Lung (tissue), 12 donors: ENCODE results near the gene WRNIP1. TPM values are rescaled to one million over a fixed set of nuclear protein-coding genes. Genes with fewer than 3 reads are reported as not detected.

ENCODE experiments used
- ATAC-seq: fragments of 200-7000 bp; cut with Tn5 transposase; one replicate; pipeline ENCODE4 v1.9.1; 2020; ENCODE audit warnings: moderate number of reproducible peaks; ENCODE audit not compliant: insufficient read depth, low FRiP score
- DNase-seq, 3 donors: peaks; one replicate each; pipeline ENCODE4 v3.0.0-alpha.2; 2013 to 2017
- H3K27ac ChIP-seq, 2 donors: one replicate each; pipeline ENCODE4 v1.5.1; 2013; ENCODE audit warnings: mild to moderate bottlenecking in 2 of 2, moderate library complexity in 2 of 2, control low read depth in 1 of 2, inconsistent platforms in 1 of 2, low read depth in 1 of 2, low read length in 1 of 2
- H3K27me3 ChIP-seq, 3 donors: one replicate each; pipeline ENCODE4 v1.5.1; 2013; ENCODE audit warnings: low read length in 2 of 3; ENCODE audit not compliant: control insufficient read depth in 3 of 3, insufficient read depth in 3 of 3
- H3K36me3 ChIP-seq, 4 donors: one replicate each; pipeline ENCODE4 v1.5.1; 2013; ENCODE audit warnings: low read length in 4 of 4, mild to moderate bottlenecking in 1 of 4, moderate library complexity in 1 of 4; ENCODE audit not compliant: control insufficient read depth in 4 of 4, insufficient read depth in 4 of 4
- H3K4me1 ChIP-seq, 5 donors: one replicate each; pipeline ENCODE4 v1.5.1; 2013; ENCODE audit warnings: low read length in 5 of 5, mild to moderate bottlenecking in 2 of 5, moderate library complexity in 1 of 5; ENCODE audit not compliant: control insufficient read depth in 5 of 5, insufficient read depth in 5 of 5
- H3K4me3 ChIP-seq: one replicate; pipeline ENCODE4 v1.5.1; 2013; ENCODE audit warnings: mild to moderate bottlenecking, control low read depth, moderate library complexity
- H3K9ac ChIP-seq, 2 donors: one replicate each; pipeline ENCODE4 v1.5.1; 2013; ENCODE audit warnings: low read length in 2 of 2, control low read depth in 1 of 2; ENCODE audit not compliant: insufficient read depth in 1 of 2
- H3K9me3 ChIP-seq, 4 donors: one replicate each; pipeline ENCODE4 v1.5.1; 2013; ENCODE audit warnings: low read length in 3 of 4, mild to moderate bottlenecking in 1 of 4, moderate library complexity in 1 of 4; ENCODE audit not compliant: control insufficient read depth in 4 of 4, insufficient read depth in 3 of 4
- CTCF ChIP-seq: IDR thresholded peaks from 2 replicates; pipeline ENCODE4 v1.5.1; 2012; ENCODE audit warnings: mild to moderate bottlenecking; ENCODE audit errors: control extremely low read depth, extremely low read depth
- WGBS, 2 donors: extraction: QIAGEN DNeasy Blood & Tissue Kit; methylation state at CpG; one replicate each; pipeline ENCODE4 v1.1.7; 2013; 5-methylcytosine and 5-hydroxymethylcytosine counted together
- polyA plus RNA-seq, 2 donors: library from polyadenylated mRNA; stranded (reverse); fragments of 200-250 nt; gene quantifications; one replicate each; pipeline ENCODE4 v1.2.1, GENCODE V29; 2013
- total RNA-seq, 2 donors: library from RNA; depleted of rRNA in 1 of 2; stranded (reverse); fragments of >200 nt in 1 of 2; gene quantifications; one replicate each; pipeline ENCODE4 v1.2.1, GENCODE V29; 2014 to 2021
- donor health status: control.
- donor health status: control.
- donor health status: Bipolar disorder and iron deficiency.
- donor health status: healthy.
- donor health status: DM: yes; HTN: yes; CAD: no.

WRNIP1 gene
- total and polyA plus RNA-seq, 4 donors = 36.8 to 56.0 (median 42.7) TPM

- Histone ChIP-seq H3K9ac (no peak overlapping the region), H3K27me3 (no peaks in the 10 kb centered on the region), H3K4me1 (peaks cover 0 to 5% (median 3%) of the 10 kb centered on the region in 5 donors), H3K36me3 (no peaks in the 10 kb centered on the region), H3K27ac (peak overlapping the region in 1 of 2 donors; percentile 82), H3K4me3 (no peak overlapping the region), H3K9me3 (no peaks in the 10 kb centered on the region)
- TF ChIP-seq CTCF = no peak
- peak; percentile 66 for ATAC-seq
- 31 to 69% methylated on average over 5 of the region's 5 CpGs for WGBS, 2 donors
- peak in 1 of 3 donors; percentile 43 for DNase-seq
Observed at GRCh38 chr6:2733324-2733723, 31.9 kb upstream of the WRNIP1 start.

- Histone ChIP-seq H3K4me1 (peaks cover 0 to 5% (median 3%) of the 10 kb centered on the region in 5 donors), H3K27ac (peak overlapping the region in 1 of 2 donors; percentile 82), H3K36me3 (no peaks in the 10 kb centered on the region), H3K27me3 (no peaks in the 10 kb centered on the region), H3K4me3 (no peak overlapping the region), H3K9ac (no peak overlapping the region), H3K9me3 (no peaks in the 10 kb centered on the region)
- ATAC-seq (no peak), DNase-seq (no peak)
- no peak for TF ChIP-seq CTCF
- WGBS, 2 donors = 86 to 89% methylated on average over 22 of the region's 22 CpGs
Observed at GRCh38 chr6:2733736-2734480, 31.3 kb upstream of the WRNIP1 start.

GRCh38 chr6:2734488-2735166, 30.6 kb upstream of the WRNIP1 start:
- ATAC-seq (no peak), DNase-seq (no peak)
- 85 to 92% methylated on average over 2 of the region's 2 CpGs for WGBS, 2 donors
- H3K36me3 ChIP-seq = no peaks in the 10 kb centered on the region
- no peaks in the 10 kb centered on the region for H3K9me3 ChIP-seq
- TF ChIP-seq CTCF = no peak
- no peak overlapping the region for H3K9ac ChIP-seq
- H3K27me3 ChIP-seq = no peaks in the 10 kb centered on the region
- peaks cover 0 to 5% (median 3%) of the 10 kb centered on the region in 5 donors for H3K4me1 ChIP-seq
- peak overlapping the region in 1 of 2 donors; percentile 37 for H3K27ac ChIP-seq
- H3K4me3 ChIP-seq = no peak overlapping the region
